Measurements from ENCODE around the gene MOB3A.

Gene MOB3A

DNA sequence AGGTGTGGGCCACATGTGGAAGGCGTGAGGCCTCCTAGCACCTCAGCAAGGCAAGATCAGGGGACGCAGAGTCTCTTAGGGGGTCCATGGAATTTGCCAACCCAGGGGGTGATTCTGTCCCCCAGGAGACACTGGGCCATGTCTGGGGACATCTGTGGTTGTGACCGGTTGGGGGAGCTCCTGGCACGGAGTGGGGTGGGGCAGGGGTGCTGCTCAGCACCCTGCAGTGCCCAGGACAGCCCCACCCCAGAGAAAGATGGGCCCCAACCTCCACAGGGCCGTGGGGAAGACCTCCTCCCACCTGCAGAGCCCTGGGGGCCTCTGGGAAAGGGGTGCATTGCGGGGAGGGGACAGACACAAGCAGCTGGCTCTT is 49.1 kb downstream of the MOB3A start:
- TF ChIP-seq, protein P1, sequence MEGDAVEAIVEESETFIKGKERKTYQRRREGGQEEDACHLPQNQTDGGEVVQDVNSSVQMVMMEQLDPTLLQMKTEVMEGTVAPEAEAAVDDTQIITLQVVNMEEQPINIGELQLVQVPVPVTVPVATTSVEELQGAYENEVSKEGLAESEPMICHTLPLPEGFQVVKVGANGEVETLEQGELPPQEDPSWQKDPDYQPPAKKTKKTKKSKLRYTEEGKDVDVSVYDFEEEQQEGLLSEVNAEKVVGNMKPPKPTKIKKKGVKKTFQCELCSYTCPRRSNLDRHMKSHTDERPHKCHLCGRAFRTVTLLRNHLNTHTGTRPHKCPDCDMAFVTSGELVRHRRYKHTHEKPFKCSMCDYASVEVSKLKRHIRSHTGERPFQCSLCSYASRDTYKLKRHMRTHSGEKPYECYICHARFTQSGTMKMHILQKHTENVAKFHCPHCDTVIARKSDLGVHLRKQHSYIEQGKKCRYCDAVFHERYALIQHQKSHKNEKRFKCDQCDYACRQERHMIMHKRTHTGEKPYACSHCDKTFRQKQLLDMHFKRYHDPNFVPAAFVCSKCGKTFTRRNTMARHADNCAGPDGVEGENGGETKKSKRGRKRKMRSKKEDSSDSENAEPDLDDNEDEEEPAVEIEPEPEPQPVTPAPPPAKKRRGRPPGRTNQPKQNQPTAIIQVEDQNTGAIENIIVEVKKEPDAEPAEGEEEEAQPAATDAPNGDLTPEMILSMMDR (IDR thresholded peaks at IDR 0.05; ENCODE audit: low read depth, low read length, poor library complexity, severe bottlenecking): peak; percentile 42
- no peak for TF ChIP-seq EZH2phosphoT487 (IDR thresholded peaks at IDR 0.05; ENCODE audit: borderline replicate concordance, low read length)
- Histone ChIP-seq H3K27ac (ENCODE audit: low read depth, low read length) (peak overlapping the region; percentile 4; the same call in 1 of the 2 replicates), H3K9me2 (replicated peaks; ENCODE audit: control insufficient read depth, low read length) (no peaks in the 10 kb centered on the region), H3K79me2 (ENCODE audit: control insufficient read depth, low read length) (peaks cover 79% of the 10 kb centered on the region), H3K4me1 (ENCODE audit: control insufficient read depth, low read length) (peaks cover 84% of the 10 kb centered on the region), H3K4me2 (ENCODE audit: low read length) (peak overlapping the region; percentile 98), H3F3A (ENCODE audit: control insufficient read depth, insufficient read depth) (peaks cover 58% of the 10 kb centered on the region), H3K9me3 (ENCODE audit: control insufficient read depth, insufficient read depth, low read length) (no peaks in the 10 kb centered on the region), H4K20me1 (ENCODE audit: control insufficient read depth, insufficient read depth, low read depth, low read length) (peaks cover 58% of the 10 kb centered on the region), H3K27me3 (ENCODE audit: control insufficient read depth, low read length) (no peaks in the 10 kb centered on the region), H3K4me3 (ENCODE audit: low read length) (peak overlapping the region; percentile 99; the same call in 1 of the 2 replicates), H3K36me3 (ENCODE audit: control insufficient read depth, low read length) (peaks cover 84% of the 10 kb centered on the region)

DNA sequence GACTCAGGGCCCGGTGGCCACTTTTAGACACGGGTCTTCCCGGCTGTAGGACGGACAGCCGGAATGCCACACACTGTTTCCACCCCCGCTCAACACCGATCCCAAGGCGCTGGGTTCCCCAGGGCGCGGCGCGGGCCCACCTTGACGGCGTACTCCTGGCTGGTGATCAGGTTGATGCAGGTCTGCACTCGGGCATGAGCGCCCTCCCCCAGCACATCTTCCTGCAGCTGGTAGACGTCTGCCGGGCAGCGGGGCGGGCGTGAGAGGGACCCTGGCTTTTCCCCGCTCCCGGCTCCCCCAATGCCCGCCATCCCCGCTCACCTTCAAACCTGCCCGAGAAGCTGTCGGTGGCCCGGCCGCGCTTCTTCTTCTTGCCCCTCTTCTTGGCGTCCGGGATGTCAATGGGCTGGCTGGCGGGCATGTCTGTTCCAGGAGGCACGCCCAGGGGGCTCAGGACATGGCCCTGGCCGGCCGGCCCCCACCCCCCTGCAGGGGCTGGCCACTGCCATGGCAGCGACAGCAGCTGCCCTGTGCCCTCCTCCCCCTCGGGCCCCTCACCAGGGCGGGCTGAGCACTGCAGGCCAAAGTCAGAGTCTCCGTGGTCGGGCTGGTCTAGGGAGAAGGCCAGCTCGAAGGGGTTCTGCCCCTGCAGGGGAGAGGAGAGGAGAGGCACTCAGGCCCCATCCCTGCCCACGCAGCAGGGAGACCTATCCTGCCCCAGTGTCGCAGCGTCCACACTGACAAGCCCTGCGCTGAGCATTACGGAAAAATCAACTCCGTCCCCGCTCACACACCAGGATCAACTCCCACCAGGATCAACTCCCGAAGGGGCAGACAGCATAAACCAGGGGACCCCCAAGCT is 49.8 kb downstream of the MOB3A start:
- H3K4me1 ChIP-seq (ENCODE audit: control insufficient read depth, low read length): peaks cover 83% of the 10 kb centered on the region
- no peak overlapping the region for H3K27ac ChIP-seq (ENCODE audit: low read depth, low read length)
- peaks cover 64% of the 10 kb centered on the region for H4K20me1 ChIP-seq (ENCODE audit: control insufficient read depth, insufficient read depth, low read depth, low read length)
- no peaks in the 10 kb centered on the region for H3K9me2 ChIP-seq (replicated peaks; ENCODE audit: control insufficient read depth, low read length)
- no peak for TF ChIP-seq EZH2phosphoT487 (IDR thresholded peaks at IDR 0.05; ENCODE audit: borderline replicate concordance, low read length)
- TF ChIP-seq, protein P1 (IDR thresholded peaks at IDR 0.05; ENCODE audit: low read depth, low read length, poor library complexity, severe bottlenecking): no peak
- peaks cover 90% of the 10 kb centered on the region for H3K36me3 ChIP-seq (ENCODE audit: control insufficient read depth, low read length)
- no peak overlapping the region; the same call in 1 of the 2 replicates for H3K4me3 ChIP-seq (ENCODE audit: low read length)
- H3K27me3 ChIP-seq (ENCODE audit: control insufficient read depth, low read length): no peaks in the 10 kb centered on the region
- H3K9me3 ChIP-seq (ENCODE audit: control insufficient read depth, insufficient read depth, low read length): no peaks in the 10 kb centered on the region
- H3F3A ChIP-seq (ENCODE audit: control insufficient read depth, insufficient read depth): peaks cover 52% of the 10 kb centered on the region
- H3K4me2 ChIP-seq (ENCODE audit: low read length): peak overlapping the region; percentile 98
- H3K79me2 ChIP-seq (ENCODE audit: control insufficient read depth, low read length): peaks cover 83% of the 10 kb centered on the region

DNA sequence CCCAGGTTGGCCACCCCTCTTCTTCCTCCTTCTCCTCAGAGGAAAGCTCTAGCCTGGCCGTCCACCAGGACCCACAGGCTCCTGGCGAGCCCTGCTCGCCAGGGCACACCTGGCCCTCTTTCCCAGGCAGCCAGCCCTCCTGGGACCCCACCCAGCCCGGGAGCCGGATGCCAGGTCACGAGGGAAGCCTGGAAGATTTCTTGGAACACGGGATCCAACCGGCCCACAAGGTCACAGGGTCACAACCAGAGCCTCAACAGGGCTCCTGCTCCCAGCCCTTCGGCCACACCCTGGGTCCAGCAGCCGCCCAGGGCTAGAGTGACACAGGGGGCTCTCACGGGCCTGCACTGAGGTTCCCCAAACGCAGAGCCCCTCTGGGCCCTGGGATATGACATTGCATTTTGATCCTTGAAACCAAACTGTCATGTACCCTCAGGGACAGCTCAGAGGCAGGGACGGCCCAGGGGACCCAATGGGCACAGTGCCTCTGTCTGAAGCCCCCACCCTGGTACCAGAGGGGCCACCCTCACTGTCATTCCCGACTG is 50.6 kb downstream of the MOB3A start:
- peaks cover 95% of the 10 kb centered on the region for H3K36me3 ChIP-seq (ENCODE audit: control insufficient read depth, low read length)
- peak overlapping the region; percentile 23; the same call in 1 of the 2 replicates for H3K27ac ChIP-seq (ENCODE audit: low read depth, low read length)
- H3K9me2 ChIP-seq (replicated peaks; ENCODE audit: control insufficient read depth, low read length): no peaks in the 10 kb centered on the region
- TF ChIP-seq, protein P1 (IDR thresholded peaks at IDR 0.05; ENCODE audit: low read depth, low read length, poor library complexity, severe bottlenecking): no peak
- no peak for TF ChIP-seq EZH2phosphoT487 (IDR thresholded peaks at IDR 0.05; ENCODE audit: borderline replicate concordance, low read length)
- H3K4me2 ChIP-seq (ENCODE audit: low read length): peak overlapping the region; percentile 98
- H3F3A ChIP-seq (ENCODE audit: control insufficient read depth, insufficient read depth): peaks cover 52% of the 10 kb centered on the region
- H3K79me2 ChIP-seq (ENCODE audit: control insufficient read depth, low read length): peaks cover 86% of the 10 kb centered on the region
- H4K20me1 ChIP-seq (ENCODE audit: control insufficient read depth, insufficient read depth, low read depth, low read length): peaks cover 71% of the 10 kb centered on the region
- peak overlapping the region; percentile 37 for H3K4me3 ChIP-seq (ENCODE audit: low read length)
- no peaks in the 10 kb centered on the region for H3K9me3 ChIP-seq (ENCODE audit: control insufficient read depth, insufficient read depth, low read length)
- peaks cover 89% of the 10 kb centered on the region for H3K4me1 ChIP-seq (ENCODE audit: control insufficient read depth, low read length)
- H3K27me3 ChIP-seq (ENCODE audit: control insufficient read depth, low read length): no peaks in the 10 kb centered on the region
